Glutamatergic neuron (in vitro differentiated cells): Measurements from ENCODE around the gene JAG1. TPM values are rescaled to one million over a fixed set of nuclear protein-coding genes. Genes with fewer than 3 reads are reported as not detected.
A peak's percentile ranks its signal among the peaks of the same experiment; 100 is the strongest.

Experiments used
- DNase-seq: peaks from one replicate; pipeline ENCODE4 v3.0.0; 2022
- H3K27ac Mint-ChIP-seq: one replicate; pipeline ENCODE4 v1.8.0; 2020; ENCODE audit warnings: mild to moderate bottlenecking, mixed read lengths, inconsistent platforms; ENCODE audit not compliant: unreplicated experiment
- H3K27me3 Mint-ChIP-seq: one replicate; pipeline ENCODE4 v1.8.0; 2020; ENCODE audit warnings: mild to moderate bottlenecking, moderate library complexity, mixed read lengths, inconsistent platforms; ENCODE audit not compliant: unreplicated experiment
- H3K36me3 Mint-ChIP-seq: one replicate; pipeline ENCODE4 v1.8.0; 2020; ENCODE audit warnings: mild to moderate bottlenecking, mixed read lengths, inconsistent platforms; ENCODE audit not compliant: unreplicated experiment
- H3K4me1 Mint-ChIP-seq: one replicate; pipeline ENCODE4 v1.8.0; 2020; ENCODE audit warnings: mild to moderate bottlenecking, low read depth, mixed read lengths, inconsistent platforms; ENCODE audit not compliant: unreplicated experiment
- H3K4me3 Mint-ChIP-seq: one replicate; pipeline ENCODE4 v1.8.0; 2020; ENCODE audit warnings: mild to moderate bottlenecking, mixed read lengths, inconsistent platforms; ENCODE audit not compliant: unreplicated experiment
- H3K9me3 Mint-ChIP-seq: one replicate; pipeline ENCODE4 v1.8.0; 2020; ENCODE audit warnings: mild to moderate bottlenecking, moderate library complexity, mixed read lengths, inconsistent platforms; ENCODE audit not compliant: unreplicated experiment
- total RNA-seq: library from RNA; stranded (reverse); fragmentation: NEBNext Ultra II Directional; extraction: Animal tissue kit (Norgen Biotek cat#: 25700); gene quantifications from one replicate; pipeline ENCODE4 v1.2.1, GENCODE V29; 2021; ENCODE audit not compliant: unreplicated experiment
- TF ChIP-seq, protein P1 (sequence below): fragments of 200-600 bp; sonication (generic); IDR thresholded peaks from one replicate; pipeline ENCODE4 v1.5.0; 2021; ENCODE audit not compliant: partially characterized antibody, unreplicated experiment

The JAG1 gene
- total RNA-seq, 1 donor from 2014 or later = 11.4 TPM

DNA sequence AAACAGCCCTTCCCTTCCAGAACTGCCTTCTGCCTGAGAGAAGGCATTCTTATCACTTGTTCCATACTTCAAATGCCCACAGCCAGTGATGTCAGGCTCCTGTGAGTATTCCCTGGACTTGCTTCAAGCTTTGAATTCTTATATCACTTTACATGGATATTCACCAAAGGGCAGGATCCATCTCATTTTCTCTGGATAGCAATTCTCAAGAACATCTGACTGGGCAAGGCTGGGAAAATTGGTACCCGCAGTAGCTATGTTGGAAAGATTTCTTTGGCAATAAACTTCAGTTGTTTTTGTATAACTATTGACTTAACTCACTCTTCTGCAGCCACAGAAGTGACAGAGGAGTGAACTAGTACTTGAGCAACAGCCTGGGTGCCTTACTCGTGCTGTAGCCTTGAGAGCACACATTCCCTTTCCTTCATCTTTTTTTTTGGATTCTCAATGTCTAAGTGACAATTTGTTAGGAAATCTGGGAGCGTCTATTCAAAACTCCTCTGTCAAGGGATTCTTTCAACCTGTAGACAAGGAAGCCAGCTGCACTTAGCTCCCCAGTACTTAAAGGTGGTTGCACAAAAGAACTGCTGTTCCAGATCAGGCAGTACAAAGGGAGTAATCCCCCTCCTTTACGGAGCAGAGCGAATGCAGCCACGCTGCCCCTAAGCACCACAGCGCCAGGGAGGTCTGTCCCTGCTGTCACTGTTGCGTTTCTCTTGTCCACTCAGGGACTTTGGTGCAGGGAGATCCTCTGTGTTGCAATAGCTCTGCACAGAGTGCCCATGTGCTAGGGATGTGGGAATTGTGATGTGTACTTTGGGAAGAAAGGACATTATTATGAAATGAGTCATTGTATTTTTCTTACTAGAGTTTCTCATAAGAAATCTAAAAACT is 69.6 kb downstream of the JAG1 start:
- peak; percentile 43 for DNase-seq
- Mint-ChIP-seq H3K27ac (peak overlapping the region; percentile 85), H3K4me1 (peaks cover 45% of the 10 kb centered on the region), H3K9me3 (peaks cover 2% of the 10 kb centered on the region), H3K27me3 (peaks cover 7% of the 10 kb centered on the region), H3K4me3 (peak overlapping the region; percentile 63), H3K36me3 (no peaks in the 10 kb centered on the region)
- TF ChIP-seq, protein P1, sequence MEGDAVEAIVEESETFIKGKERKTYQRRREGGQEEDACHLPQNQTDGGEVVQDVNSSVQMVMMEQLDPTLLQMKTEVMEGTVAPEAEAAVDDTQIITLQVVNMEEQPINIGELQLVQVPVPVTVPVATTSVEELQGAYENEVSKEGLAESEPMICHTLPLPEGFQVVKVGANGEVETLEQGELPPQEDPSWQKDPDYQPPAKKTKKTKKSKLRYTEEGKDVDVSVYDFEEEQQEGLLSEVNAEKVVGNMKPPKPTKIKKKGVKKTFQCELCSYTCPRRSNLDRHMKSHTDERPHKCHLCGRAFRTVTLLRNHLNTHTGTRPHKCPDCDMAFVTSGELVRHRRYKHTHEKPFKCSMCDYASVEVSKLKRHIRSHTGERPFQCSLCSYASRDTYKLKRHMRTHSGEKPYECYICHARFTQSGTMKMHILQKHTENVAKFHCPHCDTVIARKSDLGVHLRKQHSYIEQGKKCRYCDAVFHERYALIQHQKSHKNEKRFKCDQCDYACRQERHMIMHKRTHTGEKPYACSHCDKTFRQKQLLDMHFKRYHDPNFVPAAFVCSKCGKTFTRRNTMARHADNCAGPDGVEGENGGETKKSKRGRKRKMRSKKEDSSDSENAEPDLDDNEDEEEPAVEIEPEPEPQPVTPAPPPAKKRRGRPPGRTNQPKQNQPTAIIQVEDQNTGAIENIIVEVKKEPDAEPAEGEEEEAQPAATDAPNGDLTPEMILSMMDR = no peak

DNA sequence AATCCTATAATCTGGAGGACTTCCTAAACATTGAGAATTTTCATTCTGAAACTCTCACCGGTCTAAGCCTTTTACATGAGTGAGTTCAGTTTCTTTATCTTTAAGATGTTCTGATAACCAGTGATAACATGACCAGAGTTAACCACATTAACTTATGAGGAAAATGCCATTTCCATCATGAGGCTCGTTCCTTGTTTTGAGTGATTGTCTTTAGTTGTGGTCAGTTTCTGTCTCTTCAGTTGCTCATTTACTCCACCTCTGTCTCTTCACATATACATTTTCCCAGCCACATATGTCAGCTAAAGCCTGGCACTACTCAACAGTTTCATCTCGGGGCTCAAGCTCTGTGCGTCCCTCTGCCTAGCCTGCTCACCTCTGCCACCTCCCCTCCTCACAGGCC is 70.4 kb downstream of the JAG1 start:
- peak overlapping the region; percentile 33 for H3K4me3 Mint-ChIP-seq
- peaks cover 7% of the 10 kb centered on the region for H3K27me3 Mint-ChIP-seq
- H3K4me1 Mint-ChIP-seq = peaks cover 45% of the 10 kb centered on the region
- H3K27ac Mint-ChIP-seq = peak overlapping the region; percentile 85
- no peak for DNase-seq
- H3K9me3 Mint-ChIP-seq = peaks cover 2% of the 10 kb centered on the region
- TF ChIP-seq, protein P1 = no peak
- no peaks in the 10 kb centered on the region for H3K36me3 Mint-ChIP-seq

GRCh38 chr20:10602221-10602871 is 71.5 kb downstream of the JAG1 start:
- Mint-ChIP-seq H3K4me1 (peaks cover 42% of the 10 kb centered on the region), H3K9me3 (peaks cover 2% of the 10 kb centered on the region), H3K36me3 (no peaks in the 10 kb centered on the region), H3K27ac (peak overlapping the region; percentile 60), H3K27me3 (peaks cover 6% of the 10 kb centered on the region), H3K4me3 (peak overlapping the region; percentile 37)
- TF ChIP-seq, protein P1 = no peak
- no peak for DNase-seq

- peaks cover 12% of the 10 kb centered on the region for H3K4me1 Mint-ChIP-seq
- H3K27me3 Mint-ChIP-seq = peaks cover 2% of the 10 kb centered on the region
- H3K4me3 Mint-ChIP-seq = no peak overlapping the region
- no peak for DNase-seq
- no peaks in the 10 kb centered on the region for H3K36me3 Mint-ChIP-seq
- TF ChIP-seq, protein P1 = no peak
- H3K9me3 Mint-ChIP-seq = peaks cover 1% of the 10 kb centered on the region
- no peak overlapping the region for H3K27ac Mint-ChIP-seq
These were observed 76.2 kb downstream of the JAG1 start for GRCh38 chr20:10597637-10598036.

DNA sequence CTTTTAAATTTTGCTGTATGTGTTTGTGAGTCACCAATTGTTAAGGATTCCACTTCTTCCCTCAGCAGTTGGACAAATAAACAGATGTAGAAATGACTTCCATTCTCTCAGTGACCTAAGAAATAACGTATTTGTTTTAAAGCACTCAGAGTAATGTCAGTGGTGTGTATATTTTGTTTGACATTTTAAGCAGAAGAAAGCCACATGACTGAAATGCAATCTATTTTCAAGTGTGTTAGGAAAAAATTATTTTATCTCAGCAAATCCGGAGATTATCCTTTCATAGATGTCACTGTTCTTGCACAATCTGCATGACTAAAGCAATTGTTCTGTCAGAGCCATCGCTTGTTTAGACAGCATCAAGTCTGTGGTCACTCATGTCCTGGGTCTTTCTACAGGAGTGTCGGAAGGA is 77.1 kb downstream of the JAG1 start:
- Mint-ChIP-seq H3K4me3 (no peak overlapping the region), H3K27me3 (peaks cover 2% of the 10 kb centered on the region), H3K4me1 (peaks cover 6% of the 10 kb centered on the region), H3K9me3 (peaks cover 1% of the 10 kb centered on the region), H3K27ac (no peak overlapping the region), H3K36me3 (no peaks in the 10 kb centered on the region)
- TF ChIP-seq, protein P1 = no peak
- no peak for DNase-seq
